HepG2 (cell line): Measurements from ENCODE around the gene EPN3. TPM values are rescaled to one million over a fixed set of nuclear protein-coding genes. Genes with fewer than 3 reads are reported as not detected.

ENCODE experiments used
- ATAC-seq: fragments of 200-7000 bp; cut with Tn5 transposase; 3 replicates; pipeline ENCODE4 v1.9.1; 2020; ENCODE audit warnings: mild to moderate bottlenecking, moderate library complexity
- BruUV-seq: library from RNA; stranded (reverse); fragments of 400-500 nt; replicated peaks from 2 replicates; lab custom pipeline; 2021; lab: Mats Ljungman, UMichigan
- CTCF ChIA-PET: fragments of 300-600 bp; formaldehyde crosslinking; extraction: SDS; loops from one replicate; lab custom pipeline; 2021; ENCODE audit warnings: low total read pairs, inconsistent platforms, low intra/inter-chr PET ratio; lab: Yijun Ruan, JAX
- POLR2A ChIA-PET: fragments of 350-600 bp; sonication (Branson Sonifier 250); formaldehyde crosslinking; loops from one replicate; lab custom pipeline; 2020; ENCODE audit warnings: antibody characterized with exemption, inconsistent platforms; lab: Yijun Ruan, JAX
- DNase-seq: peaks from one replicate; pipeline ENCODE4 v3.0.0-alpha.2; 2015; ENCODE audit warnings: low spot score
- FAIRE-seq: peaks from 3 replicates; lab custom pipeline; 2011; peaks lifted over from hg19 to GRCh38; lab: Jason Lieb, UNC
- H2AFZ ChIP-seq: one replicate; pipeline ENCODE4 v1.6.1; 2011; ENCODE audit warnings: low read length, inconsistent platforms
- H3K27ac ChIP-seq: fragments of 300-600 bp; 3 replicates; pipeline ENCODE4 v1.8.0; 2011; ENCODE audit warnings: mixed run types, mild to moderate bottlenecking, mixed read lengths, low read length, inconsistent platforms; ENCODE audit not compliant: insufficient read depth; ENCODE audit errors: extremely low read length
- H3K27me3 ChIP-seq, 2 experiments: fragments of 200-600 bp in 1 of 2; 2 replicates in 1 of 2; 3 replicates in 1 of 2; pipeline versions ENCODE4 v1.6.0 to v1.8.0; 2011; ENCODE audit warnings: low read length in 2 of 2, mild to moderate bottlenecking in 2 of 2, moderate library complexity in 2 of 2, inconsistent platforms in 1 of 2; ENCODE audit not compliant: insufficient read depth in 2 of 2, control insufficient read depth in 1 of 2
- H3K36me3 ChIP-seq, 2 experiments: fragments of 200-600 bp in 1 of 2; replicated peaks in 1 of 2; 2 replicates in 1 of 2; 3 replicates in 1 of 2; pipeline versions ENCODE4 v1.5.1 to v1.8.0; 2011; ENCODE audit warnings: low read length in 2 of 2, inconsistent platforms in 1 of 2; ENCODE audit not compliant: insufficient read depth in 2 of 2, control insufficient read depth in 1 of 2
- H3K4me1 ChIP-seq: 2 replicates; pipeline ENCODE4 v1.5.1; 2012; ENCODE audit warnings: low read length, inconsistent platforms; ENCODE audit not compliant: insufficient read depth
- H3K4me2 ChIP-seq: 2 replicates; pipeline ENCODE4 v1.6.0; 2011; ENCODE audit warnings: low read depth, low read length, inconsistent platforms
- H3K4me3 ChIP-seq, 3 experiments: fragments of 200-600 bp in 1 of 3; sonication (generic), shearing (Covaris generic) in 1 of 3; replicated peaks in 1 of 3; 2 replicates each; pipeline ENCODE4 v1.5.1; 2011 to 2016; ENCODE audit warnings: low read length in 3 of 3, inconsistent platforms in 2 of 3, low read depth in 2 of 3, mild to moderate bottlenecking in 2 of 3, control low read depth in 1 of 3, mixed read lengths in 1 of 3; ENCODE audit not compliant: insufficient read depth in 1 of 3
- H3K79me2 ChIP-seq: one replicate; pipeline ENCODE4 v1.6.1; 2011; ENCODE audit warnings: low read length, inconsistent platforms; ENCODE audit not compliant: insufficient read depth
- H3K9ac ChIP-seq: 2 replicates; pipeline ENCODE4 v1.6.0; 2011; ENCODE audit warnings: mild to moderate bottlenecking, low read depth, low read length, inconsistent platforms; ENCODE audit not compliant: insufficient read depth
- H3K9me3 ChIP-seq: 2 replicates; pipeline ENCODE4 v1.5.1; 2012; ENCODE audit warnings: mild to moderate bottlenecking, low read length
- H4K20me1 ChIP-seq: 2 replicates; pipeline ENCODE4 v1.6.0; 2011; ENCODE audit warnings: inconsistent platforms, mild to moderate bottlenecking, low read length, moderate library complexity; ENCODE audit not compliant: insufficient read depth
- ARID3A ChIP-seq: IDR thresholded peaks from 2 replicates; pipeline ENCODE4 v1.6.1; 2012; ENCODE audit warnings: low read depth, low read length, improper control_type of control experiment
- ATF7 ChIP-seq, 2 experiments: fragments of 450-650 bp in 1 of 2; sonication (generic) in 1 of 2; formaldehyde crosslinking in 1 of 2; IDR thresholded peaks; 2 replicates each; pipeline versions ENCODE4 v1.4.0 to v1.6.1; 2016 to 2020; ENCODE audit warnings: antibody characterized with exemption in 1 of 2, mild to moderate bottlenecking in 1 of 2, missing genetic modification reagents in 1 of 2
- CEBPG ChIP-seq: IDR thresholded peaks from 2 replicates; pipeline ENCODE4 v1.6.1; 2016
- ELK4 ChIP-seq: sonication (generic); formaldehyde crosslinking; IDR thresholded peaks from 2 replicates; pipeline ENCODE4 v1.9.0; 2021; ENCODE audit warnings: missing genetic modification reagents, borderline replicate concordance
- HDAC2 ChIP-seq: sonication (generic); formaldehyde crosslinking; IDR thresholded peaks from 2 replicates; pipeline ENCODE4 v1.4.0; 2020; ENCODE audit warnings: missing genetic modification reagents
- HINFP ChIP-seq: sonication (generic); formaldehyde crosslinking; IDR thresholded peaks from 2 replicates; pipeline ENCODE4 v1.4.0; 2020; ENCODE audit warnings: low read depth, mild to moderate bottlenecking, missing genetic modification reagents
- HOXA5 ChIP-seq: sonication (generic); formaldehyde crosslinking; IDR thresholded peaks from 2 replicates; pipeline ENCODE4 v1.4.0; 2020; ENCODE audit warnings: missing genetic modification reagents
- MIER3 ChIP-seq: IDR thresholded peaks from 2 replicates; pipeline ENCODE4 v1.6.1; 2016; ENCODE audit warnings: missing compliant biosample characterization, borderline replicate concordance
- MTERF4 ChIP-seq: sonication (generic); formaldehyde crosslinking; IDR thresholded peaks from 2 replicates; pipeline ENCODE4 v1.8.0; 2023; ENCODE audit warnings: mild to moderate bottlenecking, missing genetic modification reagents
- PAXIP1 ChIP-seq: sonication (generic); formaldehyde crosslinking; conservative IDR thresholded peaks from 2 replicates; pipeline ENCODE4 v1.4.0; 2020; ENCODE audit warnings: mild to moderate bottlenecking, missing genetic modification reagents, moderate library complexity
- ZFP1 ChIP-seq: IDR thresholded peaks from 2 replicates; pipeline ENCODE4 v1.6.1; 2016
- ZNF460 ChIP-seq: sonication (generic); formaldehyde crosslinking; IDR thresholded peaks from 2 replicates; pipeline ENCODE4 v1.5.1; 2020; ENCODE audit warnings: missing genetic modification reagents, mild to moderate bottlenecking, borderline replicate concordance
- ZNF546 ChIP-seq: sonication (generic); formaldehyde crosslinking; conservative IDR thresholded peaks from 2 replicates; pipeline ENCODE4 v1.8.1; 2023; ENCODE audit warnings: mild to moderate bottlenecking, missing genetic modification reagents
- ZNF678 ChIP-seq: sonication (generic); formaldehyde crosslinking; IDR thresholded peaks from 2 replicates; pipeline ENCODE4 v1.4.0; 2020; ENCODE audit warnings: mild to moderate bottlenecking, missing genetic modification reagents
- WGBS: methylation state at CpG from one replicate; pipeline ENCODE4 v1.1.6; 2017; ENCODE audit warnings: low lambda C conversion rate; 5-methylcytosine and 5-hydroxymethylcytosine counted together
- in situ Hi-C: cut with HindIII; loops from 2 replicates; pipeline ENCODE4 v1.10.0; 2017; ENCODE audit warnings: low pct_unique_long_range_greater_than_20kb; ENCODE audit not compliant: extremely low pct_ligation_motif_present
- intact Hi-C: fragments of 100-400 bp; cut with micrococcal nuclease; formaldehyde crosslinking; loops from one replicate; pipeline ENCODE4 v1.10.0; 2022; ENCODE audit not compliant: unreplicated experiment
- polyA plus RNA-seq, 8 experiments: library from polyadenylated mRNA; depleted of rRNA in 3 of 8; stranded (reverse) in 7 of 8; unstranded in 1 of 8; fragments of >200 nt; fragmentation: Illumina TruSeq in 4 of 8; extraction: Trizol in 4 of 8; gene quantifications; 2 replicates each; pipeline versions ENCODE4 v1.2.1 to v1.2.3, GENCODE V29; 2011 to 2016; ENCODE audit warnings: low read depth in 4 of 8, missing spikeins in 1 of 8, mixed read lengths in 1 of 8; ENCODE audit not compliant: insufficient read depth in 1 of 8
- total RNA-seq, 5 experiments: library from RNA; depleted of rRNA; stranded (reverse); fragments of >200 nt; fragmentation: Illumina TruSeq; extraction: Trizol; gene quantifications; 2 replicates each; pipeline ENCODE4 v1.2.3, GENCODE V29; 2016; ENCODE audit warnings: low read depth in 1 of 5

Gene EPN3
- total and polyA plus RNA-seq, 2 of the 13 experiments (the other 11 are each of a cell fraction or from before 2014, with no cell fraction given) = 0.11 to 0.95 TPM

GRCh38 chr17:50566886-50567285 is 34.4 kb downstream of the EPN3 start (continued):
- TF ChIP-seq CEBPG (no peak), PAXIP1 (CRISPR knock-in tag) (no peak), ZNF678 (no peak), ZNF460 (CRISPR knock-in tag) (no peak), MTERF4 (CRISPR knock-in tag) (no peak), ARID3A (no peak)

GRCh38 chr17:50568659-50569058 is 36.1 kb downstream of the EPN3 start:
- no peak overlapping the region for H2AFZ ChIP-seq
- intact Hi-C loops = no loop called here
- no TSS peak for BruUV-seq
- no peak overlapping the region for H3K27ac ChIP-seq
- no peaks in the 10 kb centered on the region for H3K36me3 ChIP-seq
- WGBS = 64% methylated on average over 12 of the region's 12 CpGs
- H3K4me2 ChIP-seq = no peak overlapping the region
- in situ Hi-C loops = no loop called here
- H3K4me3 ChIP-seq = no peak overlapping the region
- no peaks in the 10 kb centered on the region for H4K20me1 ChIP-seq
- no peaks in the 10 kb centered on the region for H3K9me3 ChIP-seq
- ChIA-PET POLR2A (no interaction called here), CTCF (no interaction called here)
- H3K27me3 ChIP-seq = peaks cover 23 to 93% of the 10 kb centered on the region in 2 experiments
- ATAC-seq (no peak), FAIRE-seq (no peak), DNase-seq (no peak)
- no peaks in the 10 kb centered on the region for H3K79me2 ChIP-seq
- H3K4me1 ChIP-seq = no peaks in the 10 kb centered on the region
- H3K9ac ChIP-seq = no peak overlapping the region
- no peak for TF ChIP-seq HDAC2 (CRISPR knock-in tag)
- no peak for TF ChIP-seq MIER3 (CRISPR knock-in tag)
- TF ChIP-seq ZFP1 (CRISPR knock-in tag) = no peak
- no peak for TF ChIP-seq ATF7 (IDR thresholded peaks at IDR 0.05)
- TF ChIP-seq ATF7 (CRISPR knock-in tag; IDR thresholded peaks at IDR 0.05) = no peak
- TF ChIP-seq HINFP = no peak
- no peak for TF ChIP-seq ZNF546
- TF ChIP-seq HOXA5 (CRISPR knock-in tag) = no peak
- TF ChIP-seq ELK4 (CRISPR knock-in tag) = no peak
